ENCODE measurements around the gene DDX39A.

The DDX39A gene

DNA sequence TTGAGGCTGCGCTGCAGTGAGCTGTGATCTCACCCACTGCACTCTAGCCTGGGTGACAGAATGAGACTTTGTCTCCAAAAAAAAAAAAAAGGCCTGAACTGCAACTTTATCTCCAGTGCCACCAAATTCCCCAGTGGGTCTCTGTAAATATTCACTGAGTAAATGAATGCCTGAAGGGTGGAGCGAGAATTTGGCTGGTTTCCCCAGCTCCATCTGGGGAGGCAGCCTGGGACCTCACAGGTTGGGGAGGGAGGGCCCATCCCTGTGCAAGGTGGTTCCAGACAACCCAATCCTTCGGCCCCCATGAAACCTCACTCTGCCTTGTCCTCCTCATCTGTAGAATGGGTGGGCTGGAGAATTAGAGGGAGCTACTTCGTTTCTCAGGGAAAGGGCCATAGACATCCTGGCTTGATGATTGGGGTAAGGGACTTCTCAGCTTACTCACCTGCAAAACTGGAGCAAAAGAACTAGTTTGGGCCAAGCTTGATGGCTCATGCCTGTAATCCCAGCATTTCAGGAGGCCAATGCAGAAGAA lies 9.8 kb upstream of the DDX39A start:
- Histone ChIP-seq H3K27me3 (ENCODE audit: low read length) (no peaks in the 10 kb centered on the region), H3K9me2 (replicated peaks; ENCODE audit: insufficient read depth, low read length) (no peaks in the 10 kb centered on the region), H3K36me3 (ENCODE audit: low read length) (no peaks in the 10 kb centered on the region), H3K4me3 (ENCODE audit: insufficient read depth, low read length, poor library complexity, severe bottlenecking) (no peak overlapping the region), H4K20me1 (ENCODE audit: low read depth, low read length) (no peaks in the 10 kb centered on the region), H3K9me3 (ENCODE audit: insufficient read depth, low read length) (no peaks in the 10 kb centered on the region), H3F3A (ENCODE audit: insufficient read depth) (no peaks in the 10 kb centered on the region), H3K27ac (ENCODE audit: low read depth, low read length) (no peak overlapping the region), H2AFZ (ENCODE audit: low read depth, low read length, severe bottlenecking) (no peak overlapping the region), H3K79me2 (ENCODE audit: insufficient read depth, low read length) (peaks cover 6% of the 10 kb centered on the region), H3K9ac (ENCODE audit: low read length) (no peak overlapping the region), H3K4me2 (ENCODE audit: low read depth, low read length, poor library complexity, severe bottlenecking) (no peak overlapping the region)
- TF ChIP-seq EZH2phosphoT487 (conservative IDR thresholded peaks at IDR 0.05; ENCODE audit: low read length), result no peak
- TF ChIP-seq, protein P1, sequence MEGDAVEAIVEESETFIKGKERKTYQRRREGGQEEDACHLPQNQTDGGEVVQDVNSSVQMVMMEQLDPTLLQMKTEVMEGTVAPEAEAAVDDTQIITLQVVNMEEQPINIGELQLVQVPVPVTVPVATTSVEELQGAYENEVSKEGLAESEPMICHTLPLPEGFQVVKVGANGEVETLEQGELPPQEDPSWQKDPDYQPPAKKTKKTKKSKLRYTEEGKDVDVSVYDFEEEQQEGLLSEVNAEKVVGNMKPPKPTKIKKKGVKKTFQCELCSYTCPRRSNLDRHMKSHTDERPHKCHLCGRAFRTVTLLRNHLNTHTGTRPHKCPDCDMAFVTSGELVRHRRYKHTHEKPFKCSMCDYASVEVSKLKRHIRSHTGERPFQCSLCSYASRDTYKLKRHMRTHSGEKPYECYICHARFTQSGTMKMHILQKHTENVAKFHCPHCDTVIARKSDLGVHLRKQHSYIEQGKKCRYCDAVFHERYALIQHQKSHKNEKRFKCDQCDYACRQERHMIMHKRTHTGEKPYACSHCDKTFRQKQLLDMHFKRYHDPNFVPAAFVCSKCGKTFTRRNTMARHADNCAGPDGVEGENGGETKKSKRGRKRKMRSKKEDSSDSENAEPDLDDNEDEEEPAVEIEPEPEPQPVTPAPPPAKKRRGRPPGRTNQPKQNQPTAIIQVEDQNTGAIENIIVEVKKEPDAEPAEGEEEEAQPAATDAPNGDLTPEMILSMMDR (IDR thresholded peaks at IDR 0.05; ENCODE audit: insufficient read depth, low read length, poor library complexity, severe bottlenecking), result no peak

DNA sequence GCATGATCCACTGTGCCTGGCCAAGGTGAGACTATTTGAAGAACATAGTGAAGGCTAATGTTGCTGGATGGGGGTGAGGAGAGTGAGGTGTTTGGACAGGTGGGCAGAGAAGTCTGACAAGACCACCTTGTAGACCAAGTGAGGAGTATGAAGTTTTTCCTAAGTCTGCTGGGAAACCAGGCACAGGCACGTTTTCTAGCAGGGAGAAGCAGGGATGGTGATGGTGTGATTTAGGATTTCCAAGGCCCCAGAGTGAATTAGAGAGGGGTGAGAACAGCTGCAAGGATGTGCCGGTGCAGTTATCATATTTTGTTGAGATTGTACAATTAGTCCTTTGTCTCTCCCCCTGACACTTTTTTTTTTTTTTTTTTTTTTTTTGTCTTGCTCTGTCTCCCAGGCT lies 8.3 kb upstream of the DDX39A start:
- Histone ChIP-seq H3K27ac (ENCODE audit: low read depth, low read length) (no peak overlapping the region), H3K9me2 (replicated peaks; ENCODE audit: insufficient read depth, low read length) (no peaks in the 10 kb centered on the region), H3K4me3 (ENCODE audit: insufficient read depth, low read length, poor library complexity, severe bottlenecking) (no peak overlapping the region), H3K36me3 (ENCODE audit: low read length) (no peaks in the 10 kb centered on the region), H3K79me2 (ENCODE audit: insufficient read depth, low read length) (no peaks in the 10 kb centered on the region), H4K20me1 (ENCODE audit: low read depth, low read length) (no peaks in the 10 kb centered on the region), H3K9ac (ENCODE audit: low read length) (no peak overlapping the region), H3K4me2 (ENCODE audit: low read depth, low read length, poor library complexity, severe bottlenecking) (no peak overlapping the region), H3K9me3 (ENCODE audit: insufficient read depth, low read length) (no peaks in the 10 kb centered on the region), H3F3A (ENCODE audit: insufficient read depth) (no peaks in the 10 kb centered on the region), H2AFZ (ENCODE audit: low read depth, low read length, severe bottlenecking) (no peak overlapping the region), H3K27me3 (ENCODE audit: low read length) (no peaks in the 10 kb centered on the region)
- TF ChIP-seq, protein P1 (IDR thresholded peaks at IDR 0.05; ENCODE audit: insufficient read depth, low read length, poor library complexity, severe bottlenecking), result no peak
- TF ChIP-seq EZH2phosphoT487 (conservative IDR thresholded peaks at IDR 0.05; ENCODE audit: low read length), result no peak

DNA sequence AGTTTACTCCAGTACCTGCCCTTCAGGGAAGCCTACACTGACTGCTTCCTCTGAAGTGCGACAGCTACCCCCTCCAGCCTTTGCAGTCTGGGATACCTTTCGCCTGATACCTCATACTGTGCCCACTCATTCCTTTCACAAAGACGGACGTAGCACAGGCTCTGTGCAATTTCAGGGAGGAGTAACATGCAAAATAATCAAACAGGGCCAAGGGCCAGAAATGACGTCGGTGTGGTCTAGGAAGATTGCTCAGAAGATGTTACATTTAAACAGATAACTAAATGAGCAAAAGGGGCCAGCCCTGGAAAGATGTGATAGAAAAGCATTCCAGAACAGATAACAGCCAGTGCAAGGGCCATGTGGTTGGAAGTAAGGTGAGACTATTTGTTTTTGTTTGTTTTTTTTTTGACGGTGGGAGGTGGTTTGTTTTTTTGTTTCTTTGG lies 6.6 kb upstream of the DDX39A start:
- no peak for TF ChIP-seq EZH2phosphoT487 (conservative IDR thresholded peaks at IDR 0.05; ENCODE audit: low read length)
- TF ChIP-seq, protein P1 (IDR thresholded peaks at IDR 0.05; ENCODE audit: insufficient read depth, low read length, poor library complexity, severe bottlenecking), result no peak
- Histone ChIP-seq H3K4me2 (ENCODE audit: low read depth, low read length, poor library complexity, severe bottlenecking) (no peak overlapping the region), H3K9ac (ENCODE audit: low read length) (no peak overlapping the region), H3K27me3 (ENCODE audit: low read length) (no peaks in the 10 kb centered on the region), H3K9me3 (ENCODE audit: insufficient read depth, low read length) (no peaks in the 10 kb centered on the region), H3K79me2 (ENCODE audit: insufficient read depth, low read length) (no peaks in the 10 kb centered on the region), H3K36me3 (ENCODE audit: low read length) (no peaks in the 10 kb centered on the region), H3K4me3 (ENCODE audit: insufficient read depth, low read length, poor library complexity, severe bottlenecking) (no peak overlapping the region), H3K9me2 (replicated peaks; ENCODE audit: insufficient read depth, low read length) (no peaks in the 10 kb centered on the region), H4K20me1 (ENCODE audit: low read depth, low read length) (no peaks in the 10 kb centered on the region), H3K27ac (ENCODE audit: low read depth, low read length) (no peak overlapping the region), H2AFZ (ENCODE audit: low read depth, low read length, severe bottlenecking) (no peak overlapping the region), H3F3A (ENCODE audit: insufficient read depth) (no peaks in the 10 kb centered on the region)
